Liver (tissue), 3 donors: ENCODE results near the gene ZNHIT2.

Experiments used
- ATF3 ChIP-seq: IDR thresholded peaks from 2 replicates; pipeline ENCODE4 v1.6.1; 2016; ENCODE audit warnings: antibody characterized with exemption
- CTCF ChIP-seq: fragments of 150-350 bp; IDR thresholded peaks from 2 replicates; pipeline ENCODE4 v1.5.1; 2017; ENCODE audit warnings: improper control_type of control experiment, low read depth, low read length; ENCODE audit not compliant: missing input control
- EGR1 ChIP-seq, 2 donors: IDR thresholded peaks; 2 replicates each; pipeline ENCODE4 v1.6.1; 2016 to 2018; ENCODE audit warnings: antibody characterized with exemption in 2 of 2, low read depth in 2 of 2
- GABPA ChIP-seq, 2 donors: IDR thresholded peaks in 1 of 2; conservative IDR thresholded peaks in 1 of 2; 2 replicates each; pipeline ENCODE4 v1.6.1; 2016; ENCODE audit warnings: antibody characterized with exemption in 2 of 2, mild to moderate bottlenecking in 1 of 2, moderate library complexity in 1 of 2
- MAX ChIP-seq: IDR thresholded peaks from 2 replicates; pipeline ENCODE4 v1.6.1; 2016; ENCODE audit warnings: antibody characterized with exemption
- RAD21 ChIP-seq, 2 donors: IDR thresholded peaks; 2 replicates each; pipeline ENCODE4 v1.6.1; 2016; ENCODE audit warnings: antibody characterized with exemption in 2 of 2, mild to moderate bottlenecking in 2 of 2
- REST ChIP-seq: IDR thresholded peaks from 2 replicates; pipeline ENCODE4 v1.6.1; 2016; ENCODE audit warnings: antibody characterized with exemption, mild to moderate bottlenecking
- TAF1 ChIP-seq: conservative IDR thresholded peaks from 2 replicates; pipeline ENCODE4 v1.6.1; 2016; ENCODE audit warnings: antibody characterized with exemption, mild to moderate bottlenecking
- donor health status: healthy.
- donor health status: healthy.

GRCh38 chr11:65119670-65119995, 2.1 kb upstream of the ZNHIT2 start:
- TF ChIP-seq ATF3 (no peak), REST (no peak), EGR1 (IDR thresholded peaks at IDR 0.05; ENCODE audit: low read depth in 2 of 2) (no peak), CTCF (no peak), TAF1 (no peak), GABPA (IDR thresholded peaks at IDR 0.05 in 1 of 2, conservative IDR thresholded peaks at IDR 0.05 in 1 of 2) (no peak), MAX (no peak), RAD21 (IDR thresholded peaks at IDR 0.05) (no peak)
